Muscle of leg (tissue), 11 donors: ENCODE measurements around the gene PRRC2B. TPM values are rescaled to one million over a fixed set of nuclear protein-coding genes. Genes with fewer than 3 reads are reported as not detected.

Source experiments
- DNase-seq: peaks from one replicate; pipeline ENCODE4 v3.0.0; 2013
- H3K27ac ChIP-seq: one replicate; pipeline ENCODE4 v1.5.1; 2013; ENCODE audit warnings: mild to moderate bottlenecking, low read length, control low read depth
- H3K27me3 ChIP-seq: one replicate; pipeline ENCODE4 v1.6.1; 2013; ENCODE audit warnings: low read length; ENCODE audit not compliant: control insufficient read depth, insufficient read depth
- H3K36me3 ChIP-seq: one replicate; pipeline ENCODE4 v1.6.1; 2013; ENCODE audit warnings: low read length; ENCODE audit not compliant: control insufficient read depth, insufficient read depth
- H3K4me1 ChIP-seq: one replicate; pipeline ENCODE4 v1.6.1; 2013; ENCODE audit warnings: low read length; ENCODE audit not compliant: control insufficient read depth, insufficient read depth
- H3K4me3 ChIP-seq: one replicate; pipeline ENCODE4 v1.5.1; 2013; ENCODE audit warnings: low read length, control low read depth
- H3K9me3 ChIP-seq: replicated peaks from 2 replicates; pipeline ENCODE4 v1.6.1; 2013; ENCODE audit warnings: low read depth, low read length; ENCODE audit not compliant: control insufficient read depth
- WGBS: methylation state at CpG from one replicate; pipeline ENCODE4 v1.1.5; 2013; ENCODE audit warnings: missing lambda C conversion rate; ENCODE audit not compliant: insufficient coverage; 5-methylcytosine and 5-hydroxymethylcytosine counted together
- polyA plus RNA-seq, 8 donors: library from polyadenylated mRNA; unstranded; fragments of 120-200 nt; gene quantifications; one replicate each; pipeline versions ENCODE4 v1.2.1 to v1.2.3, GENCODE V29; 2013; ENCODE audit warnings: inconsistent platforms in 1 of 8, low replicate concordance in 1 of 8; ENCODE audit not compliant: insufficient read length in 8 of 8, insufficient read depth in 1 of 8
- total RNA-seq: library from RNA; stranded (reverse); fragments of 120-200 nt; gene quantifications from one replicate; pipeline ENCODE4 v1.2.4, GENCODE V29; 2013

The PRRC2B gene
- total and polyA plus RNA-seq, 9 donors = 64.9 to 181 (median 148) TPM

DNA sequence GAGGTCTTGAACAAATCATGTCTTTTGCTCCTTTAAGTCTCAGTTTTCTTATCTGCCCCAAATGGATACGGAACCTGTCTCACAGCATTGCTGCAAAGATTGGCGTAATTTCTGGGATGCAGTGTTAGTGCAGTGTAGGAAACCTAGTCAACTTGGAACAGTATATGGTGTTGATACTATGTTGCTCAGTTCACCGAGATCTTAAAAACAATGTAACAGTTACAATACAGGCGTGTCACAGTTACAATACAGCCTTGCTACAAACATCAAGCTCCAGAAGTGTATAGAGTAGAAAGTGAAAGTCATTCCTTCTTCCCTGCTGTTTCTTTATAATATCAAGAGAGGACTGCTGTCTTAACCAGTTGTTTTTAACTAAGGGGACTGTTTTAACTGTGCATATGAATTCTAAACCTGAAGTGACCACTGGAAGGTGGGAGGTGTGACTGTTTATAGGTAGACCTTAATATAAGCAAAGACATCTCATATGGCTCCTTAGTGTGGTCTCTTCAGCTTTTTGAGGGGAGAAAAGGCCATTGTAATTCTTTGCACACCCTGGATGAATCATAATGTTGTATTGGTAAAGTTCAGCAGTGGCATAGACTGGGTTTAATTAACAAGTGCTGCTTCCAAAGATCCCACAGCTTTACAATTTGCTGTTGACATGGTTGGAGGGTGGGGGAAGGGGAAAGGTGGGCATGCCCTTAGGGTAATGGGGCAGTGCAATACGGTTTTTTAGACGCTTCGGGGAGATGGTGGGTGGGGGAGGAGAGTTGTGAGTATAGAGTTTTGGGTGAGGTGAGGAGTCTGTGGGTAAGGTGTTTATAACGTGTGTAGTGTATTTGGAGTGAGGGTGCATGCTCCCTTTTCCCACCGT lies 12.9 kb downstream of the PRRC2B start:
- Histone ChIP-seq H3K27me3 (no peaks in the 10 kb centered on the region), H3K4me1 (peaks cover 66% of the 10 kb centered on the region), H3K27ac (peak overlapping the region; percentile 67), H3K4me3 (no peak overlapping the region), H3K9me3 (no peaks in the 10 kb centered on the region), H3K36me3 (no peaks in the 10 kb centered on the region)
- WGBS = 43% methylated on average over 3 of the region's 9 CpGs
- DNase-seq = no peak

- Histone ChIP-seq H3K4me1 (peaks cover 60% of the 10 kb centered on the region), H3K9me3 (no peaks in the 10 kb centered on the region), H3K27ac (peak overlapping the region; percentile 67), H3K27me3 (no peaks in the 10 kb centered on the region), H3K4me3 (no peak overlapping the region), H3K36me3 (no peaks in the 10 kb centered on the region)
- 29% methylated on average over 5 of the region's 13 CpGs for WGBS
- no peak for DNase-seq
These were observed 13.9 kb downstream of the PRRC2B start for GRCh38 chr9:131407717-131408195.

DNA sequence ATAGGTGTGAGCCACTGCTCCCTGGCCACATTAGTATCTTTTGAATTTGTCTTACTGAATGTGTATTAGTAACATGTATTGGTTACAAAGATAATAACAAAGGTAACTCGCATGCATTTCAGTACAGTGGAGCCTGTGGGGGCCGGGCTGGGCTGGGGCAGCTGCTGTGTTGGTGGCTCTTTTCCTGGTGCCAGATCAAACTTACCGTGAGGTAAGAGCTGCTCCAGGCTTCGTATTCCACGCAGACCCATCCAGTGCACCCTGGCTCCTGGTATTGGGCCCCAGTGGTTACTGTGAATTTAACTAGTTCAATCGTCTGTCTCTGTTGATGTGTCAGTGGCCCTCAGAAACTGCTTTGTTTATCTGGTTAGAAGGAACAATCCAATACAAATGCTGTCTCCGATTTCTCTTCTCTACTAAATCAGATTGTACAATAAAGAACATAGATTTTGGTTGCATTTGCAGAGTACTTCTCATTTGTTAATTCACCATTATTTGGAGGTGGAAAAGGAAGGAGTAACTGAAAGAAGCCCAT lies 15.6 kb downstream of the PRRC2B start:
- peak overlapping the region; percentile 13 for H3K27ac ChIP-seq
- no peaks in the 10 kb centered on the region for H3K27me3 ChIP-seq
- H3K36me3 ChIP-seq = no peaks in the 10 kb centered on the region
- H3K4me1 ChIP-seq = peaks cover 45% of the 10 kb centered on the region
- 60% methylated on average over 4 of the region's 7 CpGs for WGBS
- H3K9me3 ChIP-seq = no peaks in the 10 kb centered on the region
- no peak for DNase-seq
- H3K4me3 ChIP-seq = no peak overlapping the region

- Histone ChIP-seq H3K4me1 (peaks cover 44% of the 10 kb centered on the region), H3K27me3 (no peaks in the 10 kb centered on the region), H3K4me3 (no peak overlapping the region), H3K36me3 (no peaks in the 10 kb centered on the region), H3K27ac (peak overlapping the region; percentile 8), H3K9me3 (no peaks in the 10 kb centered on the region)
- peak; percentile 74 for DNase-seq
- 59% methylated on average over 4 of the region's 7 CpGs for WGBS
These were observed 16.2 kb downstream of the PRRC2B start for GRCh38 chr9:131410044-131410491.

DNA sequence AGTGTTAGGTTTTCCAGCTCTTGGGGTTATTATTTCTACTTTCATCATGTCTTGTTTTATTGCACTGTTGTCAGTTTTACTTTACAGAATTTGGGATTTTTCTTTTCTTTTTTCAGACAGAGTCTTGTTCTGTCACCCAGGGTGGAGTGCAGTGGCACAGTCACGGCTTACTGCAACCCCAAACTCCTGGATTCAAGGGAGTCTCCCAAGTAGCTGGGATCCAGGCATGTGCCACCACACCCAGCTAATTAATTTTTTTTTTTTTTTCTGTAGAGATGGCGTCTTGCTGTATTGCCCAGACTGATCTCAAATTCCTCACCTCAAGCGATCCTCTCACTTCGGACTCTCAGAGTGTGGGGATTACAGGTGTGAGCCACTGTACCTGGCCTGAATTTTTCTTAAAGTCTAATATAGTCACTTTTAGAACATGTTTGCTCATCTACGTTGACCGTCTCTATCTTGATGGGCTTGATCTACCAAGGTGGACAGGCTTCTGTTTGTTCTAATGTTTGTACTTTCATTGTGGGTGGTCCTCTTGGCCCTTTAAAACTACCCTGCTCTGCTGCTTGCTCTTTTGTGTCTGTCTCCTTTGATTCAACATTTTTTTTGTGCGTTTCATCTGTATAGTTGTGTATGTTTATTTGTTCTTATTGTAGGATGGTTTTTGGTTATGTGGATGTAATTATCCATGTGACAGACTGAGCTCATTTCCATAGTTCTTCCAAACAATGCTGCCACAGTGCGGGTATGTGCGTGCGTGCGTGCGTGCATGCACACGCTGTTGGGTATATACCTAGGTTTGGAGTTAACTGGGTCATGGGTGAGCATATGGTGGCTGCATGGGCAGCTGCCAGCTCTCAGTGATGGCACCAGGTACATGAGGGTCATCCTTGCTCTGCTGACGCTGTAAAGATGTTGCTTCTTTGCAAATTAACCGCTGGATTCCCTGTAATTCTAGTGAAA lies 18.1 kb downstream of the PRRC2B start:
- no peaks in the 10 kb centered on the region for H3K9me3 ChIP-seq
- H3K36me3 ChIP-seq = peaks cover 2% of the 10 kb centered on the region
- peaks cover 30% of the 10 kb centered on the region for H3K4me1 ChIP-seq
- WGBS = 60% methylated on average over 1 of the region's 15 CpGs
- no peak for DNase-seq
- no peak overlapping the region for H3K27ac ChIP-seq
- H3K27me3 ChIP-seq = no peaks in the 10 kb centered on the region
- no peak overlapping the region for H3K4me3 ChIP-seq

DNA sequence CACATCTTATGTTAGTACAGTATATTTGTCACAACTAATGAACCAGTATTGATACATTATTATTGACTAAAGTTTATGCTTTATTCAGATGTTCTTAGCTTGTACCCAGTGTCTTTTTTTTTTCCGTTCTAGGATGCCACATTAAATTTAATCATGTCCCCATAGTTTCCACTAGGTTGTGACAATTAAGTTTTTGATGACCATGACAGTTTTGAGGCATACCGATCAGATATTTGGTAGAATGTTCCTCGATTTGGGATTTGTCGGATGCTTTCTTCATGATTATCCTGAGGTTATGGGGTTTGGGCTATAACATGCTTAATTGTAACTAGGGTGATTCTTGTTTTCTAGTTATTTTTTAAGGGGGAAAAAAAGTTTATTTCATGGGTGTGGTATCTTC lies 22.6 kb downstream of the PRRC2B start:
- 73% methylated on average over 3 of the region's 4 CpGs for WGBS
- no peak overlapping the region for H3K4me3 ChIP-seq
- no peaks in the 10 kb centered on the region for H3K27me3 ChIP-seq
- no peak overlapping the region for H3K27ac ChIP-seq
- peaks cover 10% of the 10 kb centered on the region for H3K36me3 ChIP-seq
- peaks cover 50% of the 10 kb centered on the region for H3K4me1 ChIP-seq
- H3K9me3 ChIP-seq = no peaks in the 10 kb centered on the region
- no peak for DNase-seq

GRCh38 chr9:131417264-131418142 lies 23.6 kb downstream of the PRRC2B start:
- H3K9me3 ChIP-seq = no peaks in the 10 kb centered on the region
- no peaks in the 10 kb centered on the region for H3K27me3 ChIP-seq
- no peak overlapping the region for H3K4me3 ChIP-seq
- DNase-seq = no peak
- H3K36me3 ChIP-seq = peaks cover 10% of the 10 kb centered on the region
- 32% methylated on average over 6 of the region's 13 CpGs for WGBS
- H3K27ac ChIP-seq = peak overlapping the region; percentile 69
- H3K4me1 ChIP-seq = peaks cover 57% of the 10 kb centered on the region

DNA sequence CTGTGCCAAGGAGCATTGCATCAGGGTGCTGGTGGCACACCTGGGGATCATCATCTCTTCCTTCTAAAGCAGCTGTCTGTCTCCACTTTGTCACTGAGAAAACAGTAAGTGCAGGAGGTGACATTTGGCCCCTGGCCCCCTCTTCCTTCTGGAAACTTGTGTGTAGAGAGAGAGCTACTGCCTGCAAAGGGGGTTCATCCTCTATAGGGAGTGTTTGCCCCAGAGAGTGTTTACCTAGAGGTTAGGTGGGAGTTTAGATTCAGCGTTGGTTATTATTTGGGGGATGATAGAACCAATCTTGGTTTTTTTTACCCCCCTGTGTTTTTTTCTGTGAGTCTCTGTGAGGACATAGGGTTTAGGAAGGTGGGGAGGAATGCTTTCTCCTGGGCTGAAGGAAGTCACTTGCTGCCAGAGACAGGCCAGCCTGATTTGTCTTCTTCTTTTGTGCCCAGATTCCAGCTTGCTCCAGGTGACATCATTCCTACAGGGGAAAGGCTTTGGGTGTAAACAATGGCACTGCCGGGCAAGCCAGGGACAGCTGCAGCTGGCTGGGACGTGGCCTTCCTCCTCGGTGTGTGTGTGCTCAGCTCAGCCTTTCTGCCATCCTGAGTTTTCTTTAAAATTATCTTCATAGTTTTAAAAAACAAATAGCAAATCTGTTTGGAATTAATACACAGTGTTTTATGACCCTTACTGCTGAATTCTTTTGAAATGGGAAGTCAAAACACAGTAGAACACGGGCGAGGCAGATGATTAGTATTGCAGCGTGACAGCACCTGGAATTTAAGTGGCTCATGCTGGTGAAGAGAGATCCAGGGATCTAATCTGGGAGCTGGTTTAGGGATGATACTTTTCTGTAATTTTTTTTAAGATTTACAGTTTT lies 24.5 kb downstream of the PRRC2B start:
- WGBS = no CpG with 5 or more reads among the region's 7 CpGs
- peak; percentile 60 for DNase-seq
- Histone ChIP-seq H3K4me3 (no peak overlapping the region), H3K36me3 (peaks cover 10% of the 10 kb centered on the region), H3K27me3 (no peaks in the 10 kb centered on the region), H3K27ac (peak overlapping the region; percentile 69), H3K9me3 (no peaks in the 10 kb centered on the region), H3K4me1 (peaks cover 65% of the 10 kb centered on the region)
